Stomach (tissue), 19 donors: ENCODE data around the gene STYXL2. TPM values are rescaled to one million over a fixed set of nuclear protein-coding genes. Genes with fewer than 3 reads are reported as not detected.
A peak's percentile ranks its signal among the peaks of the same experiment; 100 is the strongest.

ENCODE experiments used
- DNase-seq, 2 donors: peaks; one replicate each; pipeline versions ENCODE4 v3.0.0 to v3.0.0-alpha.2; 2013 to 2019
- H3K27ac ChIP-seq, 5 donors: fragments of 200-600 bp in 4 of 5; sonication (generic) in 4 of 5; one replicate each; pipeline ENCODE4 v1.5.1; 2013 to 2019; ENCODE audit warnings: mild to moderate bottlenecking in 1 of 5, moderate library complexity in 1 of 5
- H3K27me3 ChIP-seq, 3 donors: fragments of 200-600 bp; sonication (generic); one replicate each; pipeline ENCODE4 v1.5.1; 2017 to 2019; ENCODE audit warnings: mixed run types in 1 of 3
- H3K36me3 ChIP-seq, 4 donors: fragments of 200-600 bp; sonication (generic); 1 replicate in 3 of 4; 2 replicates in 1 of 4; pipeline ENCODE4 v1.5.1; 2016 to 2019
- H3K4me1 ChIP-seq, 4 donors: fragments of 200-600 bp; sonication (generic); one replicate each; pipeline ENCODE4 v1.5.1; 2016 to 2019
- H3K4me3 ChIP-seq, 4 donors: fragments of 200-600 bp; sonication (generic) in 3 of 4; one replicate each; pipeline ENCODE4 v1.5.1; 2016 to 2019; ENCODE audit warnings: mild to moderate bottlenecking in 1 of 4
- H3K9me3 ChIP-seq, 4 donors: fragments of 200-600 bp; sonication (generic); one replicate each; pipeline ENCODE4 v1.5.1; 2016 to 2019
- EP300 ChIP-seq: sonication (generic); formaldehyde crosslinking; IDR thresholded peaks from one replicate; pipeline ENCODE4 v1.6.1; 2017; ENCODE audit warnings: antibody characterized with exemption
- POLR2A ChIP-seq, 4 donors: fragments of 450-650 bp; IDR thresholded peaks; one replicate each; pipeline ENCODE4 v1.6.1; 2016; ENCODE audit warnings: antibody characterized with exemption in 4 of 4, control low read depth in 2 of 4, mild to moderate bottlenecking in 1 of 4, moderate library complexity in 1 of 4
- POLR2AphosphoS5 ChIP-seq, 3 donors: sonication (generic); formaldehyde crosslinking; IDR thresholded peaks; one replicate each; pipeline ENCODE4 v1.6.1; 2016; ENCODE audit warnings: antibody characterized with exemption in 3 of 3
- WGBS, 5 donors: extraction: QIAGEN DNeasy Blood & Tissue Kit in 3 of 5; methylation state at CpG; one replicate each; pipeline versions ENCODE4 v1.1.5 to v1.1.7; 2013 to 2018; 5-methylcytosine and 5-hydroxymethylcytosine counted together
- intact Hi-C: fragments of 100-400 bp; cut with DNase I; formaldehyde crosslinking; loops from one replicate; pipeline ENCODE4 v1.15.1; 2023; ENCODE audit warnings: low total_unique reads
- long read RNA-seq, 10 donors: transcript quantifications; one replicate each; lab custom pipeline, GENCODE V29; 2026
- polyA plus RNA-seq, 3 donors: library from polyadenylated mRNA; stranded (reverse); fragments of 200-250 nt; gene quantifications; one replicate each; pipeline ENCODE4 v1.2.3, GENCODE V29; 2013
- total RNA-seq, 5 donors: library from RNA; depleted of rRNA; stranded (reverse); fragments of >200 nt; gene quantifications; one replicate each; pipeline versions ENCODE4 v1.1.0 to v1.2.3, GENCODE V29; 2014 to 2016
- TF ChIP-seq, protein P1 (sequence below), 7 experiments: fragments of 450-650 bp in 4 of 7; fragments of 200-600 bp in 3 of 7; sonication (generic) in 3 of 7; IDR thresholded peaks; one replicate each; pipeline ENCODE4 v1.5.1; 2016 to 2019; ENCODE audit warnings: antibody characterized with exemption in 7 of 7, control low read depth in 2 of 7, mild to moderate bottlenecking in 1 of 7
- donor health status: healthy with polysubstance abuse.
- donor health status: Bipolar disorder and iron deficiency.
- donor health status: healthy.

Gene STYXL2
- total RNA-seq (under 1 TPM in 1 of 5 donors, not detected in 4; 0.73 TPM), polyA plus RNA-seq (not detected)
- long read RNA-seq, donor 1, result 0 reads
- long read RNA-seq, donor 2, result 0 reads
- long read RNA-seq, donor 3, result 0 reads
- long read RNA-seq, donor 4, result 0 reads
- long read RNA-seq, donor 5, result 0 reads
- long read RNA-seq, donor 6, result 0 reads
- long read RNA-seq, donor 7, result 0 reads
- long read RNA-seq, donor 8, result 0 reads
- long read RNA-seq, donor 9, result 0 reads
- long read RNA-seq, donor 10, result 0 reads

- DNase-seq, result no peak
- TF ChIP-seq EP300 (no peak), POLR2A (IDR thresholded peaks at IDR 0.05) (no peak), POLR2AphosphoS5 (IDR thresholded peaks at IDR 0.05) (no peak)
- TF ChIP-seq, protein P1, sequence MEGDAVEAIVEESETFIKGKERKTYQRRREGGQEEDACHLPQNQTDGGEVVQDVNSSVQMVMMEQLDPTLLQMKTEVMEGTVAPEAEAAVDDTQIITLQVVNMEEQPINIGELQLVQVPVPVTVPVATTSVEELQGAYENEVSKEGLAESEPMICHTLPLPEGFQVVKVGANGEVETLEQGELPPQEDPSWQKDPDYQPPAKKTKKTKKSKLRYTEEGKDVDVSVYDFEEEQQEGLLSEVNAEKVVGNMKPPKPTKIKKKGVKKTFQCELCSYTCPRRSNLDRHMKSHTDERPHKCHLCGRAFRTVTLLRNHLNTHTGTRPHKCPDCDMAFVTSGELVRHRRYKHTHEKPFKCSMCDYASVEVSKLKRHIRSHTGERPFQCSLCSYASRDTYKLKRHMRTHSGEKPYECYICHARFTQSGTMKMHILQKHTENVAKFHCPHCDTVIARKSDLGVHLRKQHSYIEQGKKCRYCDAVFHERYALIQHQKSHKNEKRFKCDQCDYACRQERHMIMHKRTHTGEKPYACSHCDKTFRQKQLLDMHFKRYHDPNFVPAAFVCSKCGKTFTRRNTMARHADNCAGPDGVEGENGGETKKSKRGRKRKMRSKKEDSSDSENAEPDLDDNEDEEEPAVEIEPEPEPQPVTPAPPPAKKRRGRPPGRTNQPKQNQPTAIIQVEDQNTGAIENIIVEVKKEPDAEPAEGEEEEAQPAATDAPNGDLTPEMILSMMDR (IDR thresholded peaks at IDR 0.05), result no peak
- no peaks in the 10 kb centered on the region for H3K9me3 ChIP-seq
- 69 to 83% (median 80%) methylated on average over 6 to 8 of the region's 8 CpGs for WGBS, 5 donors
- H3K27me3 ChIP-seq, result no peaks in the 10 kb centered on the region
- no peak within 1 kb of the TSS for H3K27ac ChIP-seq
- no peak within 1 kb of the TSS for H3K4me3 ChIP-seq
- H3K36me3 ChIP-seq, result no peaks in the 10 kb centered on the region
- no peaks in the 10 kb centered on the region for H3K4me1 ChIP-seq
- intact Hi-C loops, result no loop called here
These were observed at the start of gene STYXL2 for GRCh38 chr1:167093846-167094516. TSS of gene STYXL2 (plus strand) at chr1:167094075. CDS start at chr1:167094850, 775 bp downstream.

- TF ChIP-seq, protein P1 (IDR thresholded peaks at IDR 0.05), result no peak
- TF ChIP-seq POLR2A (IDR thresholded peaks at IDR 0.05), result no peak
- no peak for TF ChIP-seq EP300
- TF ChIP-seq POLR2AphosphoS5 (IDR thresholded peaks at IDR 0.05), result no peak
- Histone ChIP-seq H3K27me3 (peaks cover 0 to 25% (median 0%) of the 10 kb centered on the region in 3 donors), H3K4me3 (no peak overlapping the region), H3K4me1 (no peaks in the 10 kb centered on the region), H3K27ac (no peak overlapping the region), H3K9me3 (no peaks in the 10 kb centered on the region), H3K36me3 (no peaks in the 10 kb centered on the region)
- 93 to 97% (median 96%) methylated on average over 5 of the region's 5 CpGs for WGBS, 5 donors
- DNase-seq, result no peak
- intact Hi-C loops, result no loop called here
These were observed 42.0 kb upstream of the STYXL2 start for GRCh38 chr1:167051907-167052306.

DNA sequence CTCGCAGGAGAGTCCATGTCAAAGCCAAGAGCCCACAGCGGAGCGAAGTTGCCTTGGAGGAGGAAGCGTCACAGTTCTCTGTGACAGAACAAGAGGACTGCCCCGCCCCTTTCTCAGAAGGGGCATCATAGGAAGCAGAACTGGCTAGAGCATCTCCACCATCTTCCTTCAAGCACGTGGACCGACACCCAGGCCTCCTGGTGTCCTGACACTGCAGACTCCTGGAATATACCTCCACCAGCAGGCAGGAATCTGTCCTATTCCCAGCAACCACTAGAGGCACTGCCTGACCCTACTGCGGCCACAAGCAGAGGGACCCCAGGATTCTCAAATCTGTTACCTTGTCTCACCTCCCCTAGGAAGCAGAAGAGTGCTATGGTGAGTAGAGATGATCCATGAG, 41.5 kb upstream of the STYXL2 start:
- no peaks in the 10 kb centered on the region for H3K9me3 ChIP-seq
- WGBS, 5 donors, result 63 to 76% (median 74%) methylated on average over 8 of the region's 8 CpGs
- H3K27me3 ChIP-seq, result peaks cover 0 to 24% (median 0%) of the 10 kb centered on the region in 3 donors
- no peak overlapping the region for H3K27ac ChIP-seq
- H3K36me3 ChIP-seq, result no peaks in the 10 kb centered on the region
- intact Hi-C loops, result no loop called here
- H3K4me3 ChIP-seq, result no peak overlapping the region
- peak in 1 of 2 donors; percentile 29 for DNase-seq
- H3K4me1 ChIP-seq, result no peaks in the 10 kb centered on the region
- TF ChIP-seq, protein P1 (IDR thresholded peaks at IDR 0.05), result peak in 4 of 7 experiments; percentile 7 to 25 (median 14)
- no peak for TF ChIP-seq POLR2A (IDR thresholded peaks at IDR 0.05)

DNA sequence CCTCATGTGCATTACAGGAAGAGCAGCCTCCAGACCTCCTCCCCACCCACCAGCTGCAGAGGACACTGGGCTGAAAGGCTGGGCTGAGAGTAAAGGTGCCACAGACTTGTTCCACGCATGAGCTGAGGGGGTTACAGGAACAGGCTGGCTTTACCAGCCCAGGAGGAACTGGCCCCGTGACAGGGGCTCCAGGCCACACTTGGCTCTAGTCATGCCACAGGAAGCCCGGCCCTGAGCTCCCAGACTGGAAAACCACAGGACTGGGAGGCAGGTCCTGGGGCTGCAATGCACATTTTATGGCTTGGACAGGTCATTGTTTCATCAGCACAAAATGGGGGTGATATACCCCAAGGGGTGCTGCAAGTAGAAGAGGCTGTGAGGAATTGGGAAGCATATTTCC, 39.3 kb upstream of the STYXL2 start:
- H3K9me3 ChIP-seq, result no peaks in the 10 kb centered on the region
- H3K27me3 ChIP-seq, result peaks cover 0 to 22% (median 3%) of the 10 kb centered on the region in 3 donors
- intact Hi-C loops, result no loop called here
- H3K4me3 ChIP-seq, result no peak overlapping the region
- no peaks in the 10 kb centered on the region for H3K36me3 ChIP-seq
- WGBS, 5 donors, result 67 to 76% (median 72%) methylated on average over 3 of the region's 3 CpGs
- H3K27ac ChIP-seq, result no peak overlapping the region
- TF ChIP-seq, protein P1 (IDR thresholded peaks at IDR 0.05), result no peak
- TF ChIP-seq EP300 (no peak), POLR2A (IDR thresholded peaks at IDR 0.05) (no peak), POLR2AphosphoS5 (IDR thresholded peaks at IDR 0.05) (no peak)
- DNase-seq, result no peak
- H3K4me1 ChIP-seq, result peaks cover 0 to 8% (median 6%) of the 10 kb centered on the region in 4 donors
